Adrenal gland (tissue), 5 donors: ENCODE measurements around the gene SPARC.

Source experiments
- POLR2A ChIP-seq, 2 donors: fragments of 450-650 bp; IDR thresholded peaks; one replicate each; pipeline ENCODE4 v1.6.1; 2017; ENCODE audit warnings: antibody characterized with exemption in 2 of 2, mild to moderate bottlenecking in 2 of 2, moderate library complexity in 1 of 2
- TF ChIP-seq, protein P1 (sequence below), 6 experiments: fragments of 450-650 bp in 4 of 6; fragments of 200-600 bp in 2 of 6; sonication (generic) in 1 of 6; IDR thresholded peaks; 1 replicate in 5 of 6; 2 replicates in 1 of 6; pipeline versions ENCODE4 v1.5.1 to v1.8.0; 2016 to 2021; ENCODE audit warnings: antibody characterized with exemption in 6 of 6, mild to moderate bottlenecking in 2 of 6, moderate library complexity in 1 of 6
- donor health status: DM: no; HTN: no; CAD: no.

DNA sequence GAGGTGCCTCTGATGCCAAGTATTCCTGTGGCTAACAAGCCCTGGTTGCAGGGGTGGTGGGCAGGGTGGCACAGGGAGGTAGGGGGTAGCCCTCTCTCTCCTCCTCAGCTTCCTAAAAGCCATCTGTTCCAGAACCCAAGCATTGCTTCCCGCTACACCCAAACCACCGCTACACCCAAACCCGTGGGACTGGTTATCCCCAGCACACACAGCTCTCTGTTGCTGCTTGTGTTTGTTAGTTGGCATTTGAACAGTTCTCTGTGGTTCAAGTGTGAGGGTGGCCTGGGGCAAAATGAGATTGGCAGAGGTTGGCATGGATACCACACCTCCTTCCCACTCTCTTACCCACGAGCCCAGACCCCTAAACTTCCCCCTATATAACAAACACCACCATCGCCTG is 40.4 kb downstream of the SPARC start:
- TF ChIP-seq, protein P1, sequence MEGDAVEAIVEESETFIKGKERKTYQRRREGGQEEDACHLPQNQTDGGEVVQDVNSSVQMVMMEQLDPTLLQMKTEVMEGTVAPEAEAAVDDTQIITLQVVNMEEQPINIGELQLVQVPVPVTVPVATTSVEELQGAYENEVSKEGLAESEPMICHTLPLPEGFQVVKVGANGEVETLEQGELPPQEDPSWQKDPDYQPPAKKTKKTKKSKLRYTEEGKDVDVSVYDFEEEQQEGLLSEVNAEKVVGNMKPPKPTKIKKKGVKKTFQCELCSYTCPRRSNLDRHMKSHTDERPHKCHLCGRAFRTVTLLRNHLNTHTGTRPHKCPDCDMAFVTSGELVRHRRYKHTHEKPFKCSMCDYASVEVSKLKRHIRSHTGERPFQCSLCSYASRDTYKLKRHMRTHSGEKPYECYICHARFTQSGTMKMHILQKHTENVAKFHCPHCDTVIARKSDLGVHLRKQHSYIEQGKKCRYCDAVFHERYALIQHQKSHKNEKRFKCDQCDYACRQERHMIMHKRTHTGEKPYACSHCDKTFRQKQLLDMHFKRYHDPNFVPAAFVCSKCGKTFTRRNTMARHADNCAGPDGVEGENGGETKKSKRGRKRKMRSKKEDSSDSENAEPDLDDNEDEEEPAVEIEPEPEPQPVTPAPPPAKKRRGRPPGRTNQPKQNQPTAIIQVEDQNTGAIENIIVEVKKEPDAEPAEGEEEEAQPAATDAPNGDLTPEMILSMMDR (IDR thresholded peaks at IDR 0.05) = no peak
- no peak for TF ChIP-seq POLR2A (IDR thresholded peaks at IDR 0.05)
